Measurements from ENCODE around the gene MTUS2.

The MTUS2 gene

GRCh38 chr13:29453617-29454011, 633.5 kb downstream of the MTUS2 start:
- TF ChIP-seq ZNF274 (IDR thresholded peaks at IDR 0.05; ENCODE audit: low read depth, low read length) (no peak), YY1 (IDR thresholded peaks at IDR 0.05; ENCODE audit: insufficient read depth, insufficient read length) (no peak), SUZ12 (IDR thresholded peaks at IDR 0.05; ENCODE audit: extremely low read depth, insufficient read depth, insufficient read length) (no peak)
- DNase-seq (ENCODE audit: low read depth, low spot score), result no peak
- H3K9ac ChIP-seq (ENCODE audit: insufficient read length, low read depth), result no peak overlapping the region
- H3K27me3 ChIP-seq (ENCODE audit: insufficient read depth, insufficient read length), result no peaks in the 10 kb centered on the region
- no peaks in the 10 kb centered on the region for H3K4me1 ChIP-seq (ENCODE audit: insufficient read depth, insufficient read length)
- no peaks in the 10 kb centered on the region for H3K9me3 ChIP-seq (ENCODE audit: insufficient read depth, low read length)
- H3K36me3 ChIP-seq (ENCODE audit: insufficient read depth, insufficient read length, low read length), result no peaks in the 10 kb centered on the region
- H3K4me3 ChIP-seq (ENCODE audit: insufficient read length, low read depth), result no peak overlapping the region

- TF ChIP-seq SUZ12 (IDR thresholded peaks at IDR 0.05; ENCODE audit: extremely low read depth, insufficient read depth, insufficient read length) (no peak), YY1 (IDR thresholded peaks at IDR 0.05; ENCODE audit: insufficient read depth, insufficient read length) (no peak), ZNF274 (IDR thresholded peaks at IDR 0.05; ENCODE audit: low read depth, low read length) (no peak)
Observed at GRCh38 chr13:29454931-29455481, 634.9 kb downstream of the MTUS2 start.

GRCh38 chr13:29456419-29456818, 636.3 kb downstream of the MTUS2 start:
- Histone ChIP-seq H3K9ac (ENCODE audit: insufficient read length, low read depth) (no peak overlapping the region), H3K27me3 (ENCODE audit: insufficient read depth, insufficient read length) (no peaks in the 10 kb centered on the region), H3K4me3 (ENCODE audit: insufficient read length, low read depth) (no peak overlapping the region), H3K4me1 (ENCODE audit: insufficient read depth, insufficient read length) (no peaks in the 10 kb centered on the region), H3K36me3 (ENCODE audit: insufficient read depth, insufficient read length, low read length) (no peaks in the 10 kb centered on the region), H3K9me3 (ENCODE audit: insufficient read depth, low read length) (no peaks in the 10 kb centered on the region)
- TF ChIP-seq SUZ12 (IDR thresholded peaks at IDR 0.05; ENCODE audit: extremely low read depth, insufficient read depth, insufficient read length), result no peak
- TF ChIP-seq ZNF274 (IDR thresholded peaks at IDR 0.05; ENCODE audit: low read depth, low read length), result no peak
- TF ChIP-seq YY1 (IDR thresholded peaks at IDR 0.05; ENCODE audit: insufficient read depth, insufficient read length), result no peak
- no peak for DNase-seq (ENCODE audit: low read depth, low spot score)

More at GRCh38 chr13:29454931-29455481, 634.9 kb downstream of the MTUS2 start:
- H3K27me3 ChIP-seq (ENCODE audit: insufficient read depth, insufficient read length), result no peaks in the 10 kb centered on the region
- no peak overlapping the region for H3K4me3 ChIP-seq (ENCODE audit: insufficient read length, low read depth)
- H3K9me3 ChIP-seq (ENCODE audit: insufficient read depth, low read length), result no peaks in the 10 kb centered on the region
- H3K4me1 ChIP-seq (ENCODE audit: insufficient read depth, insufficient read length), result no peaks in the 10 kb centered on the region
- H3K36me3 ChIP-seq (ENCODE audit: insufficient read depth, insufficient read length, low read length), result no peaks in the 10 kb centered on the region
- no peak overlapping the region for H3K9ac ChIP-seq (ENCODE audit: insufficient read length, low read depth)
- DNase-seq (ENCODE audit: low read depth, low spot score), result peak; percentile 11

GRCh38 chr13:29457299-29457698, 637.2 kb downstream of the MTUS2 start:
- no peak for TF ChIP-seq YY1 (IDR thresholded peaks at IDR 0.05; ENCODE audit: insufficient read depth, insufficient read length)
- no peak for TF ChIP-seq ZNF274 (IDR thresholded peaks at IDR 0.05; ENCODE audit: low read depth, low read length)
- Histone ChIP-seq H3K4me3 (ENCODE audit: insufficient read length, low read depth) (no peak overlapping the region), H3K27me3 (ENCODE audit: insufficient read depth, insufficient read length) (no peaks in the 10 kb centered on the region), H3K4me1 (ENCODE audit: insufficient read depth, insufficient read length) (no peaks in the 10 kb centered on the region), H3K36me3 (ENCODE audit: insufficient read depth, insufficient read length, low read length) (no peaks in the 10 kb centered on the region), H3K9me3 (ENCODE audit: insufficient read depth, low read length) (no peaks in the 10 kb centered on the region), H3K9ac (ENCODE audit: insufficient read length, low read depth) (no peak overlapping the region)
- no peak for DNase-seq (ENCODE audit: low read depth, low spot score)

GRCh38 chr13:29458419-29458818, 638.3 kb downstream of the MTUS2 start:
- no peaks in the 10 kb centered on the region for H3K36me3 ChIP-seq (ENCODE audit: insufficient read depth, insufficient read length, low read length)
- H3K9ac ChIP-seq (ENCODE audit: insufficient read length, low read depth), result no peak overlapping the region
- TF ChIP-seq SUZ12 (IDR thresholded peaks at IDR 0.05; ENCODE audit: extremely low read depth, insufficient read depth, insufficient read length) (no peak), ZNF274 (IDR thresholded peaks at IDR 0.05; ENCODE audit: low read depth, low read length) (no peak), YY1 (IDR thresholded peaks at IDR 0.05; ENCODE audit: insufficient read depth, insufficient read length) (no peak)
- no peak overlapping the region for H3K4me3 ChIP-seq (ENCODE audit: insufficient read length, low read depth)
- no peaks in the 10 kb centered on the region for H3K9me3 ChIP-seq (ENCODE audit: insufficient read depth, low read length)
- H3K4me1 ChIP-seq (ENCODE audit: insufficient read depth, insufficient read length), result no peaks in the 10 kb centered on the region
- no peak for DNase-seq (ENCODE audit: low read depth, low spot score)
- no peaks in the 10 kb centered on the region for H3K27me3 ChIP-seq (ENCODE audit: insufficient read depth, insufficient read length)

- Histone ChIP-seq H3K4me1 (ENCODE audit: insufficient read depth, insufficient read length) (no peaks in the 10 kb centered on the region), H3K4me3 (ENCODE audit: insufficient read length, low read depth) (no peak overlapping the region), H3K36me3 (ENCODE audit: insufficient read depth, insufficient read length, low read length) (no peaks in the 10 kb centered on the region), H3K9me3 (ENCODE audit: insufficient read depth, low read length) (no peaks in the 10 kb centered on the region), H3K27me3 (ENCODE audit: insufficient read depth, insufficient read length) (no peaks in the 10 kb centered on the region), H3K9ac (ENCODE audit: insufficient read length, low read depth) (no peak overlapping the region)
- no peak for DNase-seq (ENCODE audit: low read depth, low spot score)
- no peak for TF ChIP-seq ZNF274 (IDR thresholded peaks at IDR 0.05; ENCODE audit: low read depth, low read length)
Observed at GRCh38 chr13:29459813-29460355, 639.7 kb downstream of the MTUS2 start.

- Histone ChIP-seq H3K9me3 (ENCODE audit: insufficient read depth, low read length) (no peaks in the 10 kb centered on the region), H3K36me3 (ENCODE audit: insufficient read depth, insufficient read length, low read length) (no peaks in the 10 kb centered on the region), H3K4me1 (ENCODE audit: insufficient read depth, insufficient read length) (no peaks in the 10 kb centered on the region), H3K4me3 (ENCODE audit: insufficient read length, low read depth) (no peak overlapping the region), H3K9ac (ENCODE audit: insufficient read length, low read depth) (no peak overlapping the region), H3K27me3 (ENCODE audit: insufficient read depth, insufficient read length) (no peaks in the 10 kb centered on the region)
- no peak for DNase-seq (ENCODE audit: low read depth, low spot score)
- TF ChIP-seq SUZ12 (IDR thresholded peaks at IDR 0.05; ENCODE audit: extremely low read depth, insufficient read depth, insufficient read length), result no peak
- TF ChIP-seq ZNF274 (IDR thresholded peaks at IDR 0.05; ENCODE audit: low read depth, low read length), result no peak
- TF ChIP-seq YY1 (IDR thresholded peaks at IDR 0.05; ENCODE audit: insufficient read depth, insufficient read length), result no peak
Observed at GRCh38 chr13:29464105-29464679, 644.1 kb downstream of the MTUS2 start.
